Trophoblast cell (in vitro differentiated cells and primary cell): Measurements from ENCODE around the gene EIF4G1.
A peak's percentile ranks its signal among the peaks of the same experiment; 100 is the strongest.

ENCODE experiments used
- DNase-seq, 2 donors: peaks; one replicate each; pipeline ENCODE4 v3.0.0-alpha.2; 2016
- H2AFZ ChIP-seq: 2 replicates; pipeline ENCODE4 v1.6.1; 2013; ENCODE audit warnings: low read length, moderate library complexity, mild to moderate bottlenecking; ENCODE audit not compliant: insufficient read depth, poor library complexity
- H2AK5ac ChIP-seq: 2 replicates; pipeline ENCODE4 v1.6.1; 2013; ENCODE audit warnings: mild to moderate bottlenecking, low read length
- H2BK120ac ChIP-seq: 2 replicates; pipeline ENCODE4 v1.6.1; 2013; ENCODE audit warnings: low read length, mild to moderate bottlenecking, moderate library complexity; ENCODE audit not compliant: insufficient read depth, poor library complexity
- H2BK12ac ChIP-seq: 2 replicates; pipeline ENCODE4 v1.6.1; 2013; ENCODE audit warnings: mild to moderate bottlenecking, low read length, moderate library complexity
- H2BK5ac ChIP-seq: 2 replicates; pipeline ENCODE4 v1.6.1; 2013; ENCODE audit warnings: low read length, low read depth, moderate library complexity, mild to moderate bottlenecking; ENCODE audit not compliant: poor library complexity
- H3K14ac ChIP-seq: 2 replicates; pipeline ENCODE4 v1.6.1; 2013; ENCODE audit warnings: mild to moderate bottlenecking, low read length
- H3K18ac ChIP-seq: 2 replicates; pipeline ENCODE4 v1.6.1; 2013; ENCODE audit warnings: mild to moderate bottlenecking, low read length
- H3K23ac ChIP-seq: 2 replicates; pipeline ENCODE4 v1.6.1; 2013; ENCODE audit warnings: low read length
- H3K27ac ChIP-seq: 2 replicates; pipeline ENCODE4 v1.5.1; 2013; ENCODE audit warnings: low read depth, mild to moderate bottlenecking, inconsistent platforms, low read length, moderate library complexity
- H3K27me3 ChIP-seq: 2 replicates; pipeline ENCODE4 v1.6.1; 2013; ENCODE audit warnings: inconsistent platforms, mild to moderate bottlenecking, low read length, moderate library complexity; ENCODE audit not compliant: insufficient read depth
- H3K36me3 ChIP-seq, 2 experiments: 1 replicate in 1 of 2; 2 replicates in 1 of 2; pipeline ENCODE4 v1.6.1; 2013; ENCODE audit warnings: low read length in 2 of 2, mild to moderate bottlenecking in 2 of 2, moderate library complexity in 1 of 2; ENCODE audit not compliant: insufficient read depth in 2 of 2, control insufficient read depth in 1 of 2
- H3K4ac ChIP-seq: 2 replicates; pipeline ENCODE4 v1.6.1; 2013; ENCODE audit warnings: low read depth, mild to moderate bottlenecking, low read length, moderate library complexity
- H3K4me1 ChIP-seq, 2 experiments: 1 replicate in 1 of 2; 2 replicates in 1 of 2; pipeline ENCODE4 v1.6.1; 2013; ENCODE audit warnings: low read length in 2 of 2, mild to moderate bottlenecking in 2 of 2, moderate library complexity in 1 of 2; ENCODE audit not compliant: insufficient read depth in 2 of 2, control insufficient read depth in 1 of 2
- H3K4me2 ChIP-seq: 2 replicates; pipeline ENCODE4 v1.6.1; 2013; ENCODE audit warnings: inconsistent platforms, mild to moderate bottlenecking, low read length, moderate library complexity
- H3K4me3 ChIP-seq: 2 replicates; pipeline ENCODE4 v1.5.1; 2013; ENCODE audit warnings: mild to moderate bottlenecking, low read depth, low read length, inconsistent platforms
- H3K79me1 ChIP-seq: one replicate; pipeline ENCODE4 v1.6.1; 2013; ENCODE audit warnings: low read length
- H3K79me2 ChIP-seq: 2 replicates; pipeline ENCODE4 v1.6.1; 2013; ENCODE audit warnings: low read length, mild to moderate bottlenecking; ENCODE audit not compliant: control insufficient read depth, insufficient read depth, poor library complexity
- H3K9ac ChIP-seq: 2 replicates; pipeline ENCODE4 v1.6.1; 2013; ENCODE audit warnings: mild to moderate bottlenecking, low read length
- H3K9me3 ChIP-seq: 2 replicates; pipeline ENCODE4 v1.6.1; 2013; ENCODE audit warnings: low read depth, mild to moderate bottlenecking, control low read depth, inconsistent platforms, low read length; ENCODE audit not compliant: insufficient read depth
- H4K12ac ChIP-seq: 2 replicates; pipeline ENCODE4 v1.6.1; 2013; ENCODE audit warnings: low read depth, mild to moderate bottlenecking, low read length, moderate library complexity
- H4K8ac ChIP-seq: 2 replicates; pipeline ENCODE4 v1.6.1; 2013; ENCODE audit warnings: low read depth, mild to moderate bottlenecking, low read length, moderate library complexity
- H4K91ac ChIP-seq: one replicate; pipeline ENCODE4 v1.6.1; 2013; ENCODE audit warnings: low read depth, mild to moderate bottlenecking, low read length, moderate library complexity
- WGBS: extraction: QIAGEN DNeasy Blood & Tissue Kit; methylation state at CpG from one replicate; pipeline ENCODE4 v1.1.7; 2013; ENCODE audit warnings: missing lambda C conversion rate; ENCODE audit not compliant: insufficient read length, insufficient coverage; ENCODE audit errors: extremely low coverage; 5-methylcytosine and 5-hydroxymethylcytosine counted together

The EIF4G1 gene

DNA sequence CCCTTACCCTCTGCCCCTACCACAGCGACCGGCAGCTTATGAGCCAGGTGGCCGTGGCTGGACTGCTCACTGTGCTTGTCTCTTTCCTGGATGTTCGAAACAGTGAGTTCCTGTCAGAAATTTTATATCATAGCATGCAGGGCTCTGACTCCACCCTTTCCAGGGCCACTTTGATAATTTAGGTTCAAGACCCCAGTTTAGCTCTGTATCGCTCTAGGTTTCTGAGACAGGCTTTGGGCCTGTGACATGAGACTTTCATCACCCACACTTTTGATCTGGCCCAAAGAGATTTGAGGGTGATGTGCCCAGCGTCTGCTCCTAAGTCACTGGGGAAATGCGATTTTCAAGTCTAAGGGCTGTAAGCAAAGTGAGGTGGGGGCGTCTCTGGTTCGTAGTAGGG is 6.5 kb upstream of the EIF4G1 start:
- H2BK120ac ChIP-seq = no peak overlapping the region
- no peak overlapping the region for H4K8ac ChIP-seq
- H3K36me3 ChIP-seq = peaks cover 44 to 62% of the 10 kb centered on the region in 2 experiments
- no peak overlapping the region for H4K91ac ChIP-seq
- no peaks in the 10 kb centered on the region for H3K4me1 ChIP-seq
- no peak overlapping the region for H2AFZ ChIP-seq
- H3K27me3 ChIP-seq = no peaks in the 10 kb centered on the region
- no peak overlapping the region for H3K4me3 ChIP-seq
- no peak for DNase-seq
- H3K14ac ChIP-seq = no peak overlapping the region
- no peak overlapping the region for H2AK5ac ChIP-seq
- no peak overlapping the region for H2BK5ac ChIP-seq
- no peak overlapping the region for H4K12ac ChIP-seq
- no peaks in the 10 kb centered on the region for H3K79me2 ChIP-seq
- WGBS = 100% methylated on average over 1 of the region's 9 CpGs
- H3K18ac ChIP-seq = no peak overlapping the region
- H3K4me2 ChIP-seq = no peak overlapping the region
- H2BK12ac ChIP-seq = no peak overlapping the region
- no peak overlapping the region for H3K27ac ChIP-seq
- no peak overlapping the region for H3K4ac ChIP-seq
- no peaks in the 10 kb centered on the region for H3K79me1 ChIP-seq
- H3K9me3 ChIP-seq = no peaks in the 10 kb centered on the region
- H3K9ac ChIP-seq = no peak overlapping the region
- H3K23ac ChIP-seq = no peak overlapping the region

DNA sequence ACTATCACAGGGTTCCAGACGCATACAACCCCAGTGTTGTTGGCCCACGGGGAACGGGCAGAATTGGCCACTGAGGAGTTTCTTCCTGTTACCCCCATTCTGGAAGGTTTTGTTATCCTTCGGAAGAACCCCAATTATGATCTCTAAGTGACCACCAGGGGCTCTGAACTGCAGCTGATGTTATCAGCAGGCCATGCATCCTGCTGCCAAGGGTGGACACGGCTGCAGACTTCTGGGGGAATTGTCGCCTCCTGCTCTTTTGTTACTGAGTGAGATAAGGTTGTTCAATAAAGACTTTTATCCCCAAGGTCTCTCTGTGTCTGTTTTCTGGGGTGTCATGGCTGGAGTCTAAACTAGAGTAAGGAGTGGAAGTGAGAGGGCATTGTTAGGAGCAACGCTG is 5.7 kb upstream of the EIF4G1 start:
- no peak for DNase-seq
- no peak overlapping the region for H3K14ac ChIP-seq
- no peak overlapping the region for H3K4me3 ChIP-seq
- H2AK5ac ChIP-seq = no peak overlapping the region
- H3K27me3 ChIP-seq = no peaks in the 10 kb centered on the region
- no peaks in the 10 kb centered on the region for H3K9me3 ChIP-seq
- no CpG with 5 or more reads among the region's 7 CpGs for WGBS
- no peak overlapping the region for H2BK12ac ChIP-seq
- no peak overlapping the region for H3K18ac ChIP-seq
- no peak overlapping the region for H2BK5ac ChIP-seq
- no peak overlapping the region for H3K27ac ChIP-seq
- no peak overlapping the region for H2BK120ac ChIP-seq
- H3K23ac ChIP-seq = no peak overlapping the region
- H3K4me2 ChIP-seq = no peak overlapping the region
- no peak overlapping the region for H2AFZ ChIP-seq
- no peak overlapping the region for H4K91ac ChIP-seq
- no peak overlapping the region for H3K4ac ChIP-seq
- no peaks in the 10 kb centered on the region for H3K4me1 ChIP-seq
- H3K79me1 ChIP-seq = no peaks in the 10 kb centered on the region
- no peaks in the 10 kb centered on the region for H3K79me2 ChIP-seq
- H4K12ac ChIP-seq = no peak overlapping the region
- H4K8ac ChIP-seq = no peak overlapping the region
- H3K9ac ChIP-seq = no peak overlapping the region
- H3K36me3 ChIP-seq = peaks cover 38 to 53% of the 10 kb centered on the region in 2 experiments

DNA sequence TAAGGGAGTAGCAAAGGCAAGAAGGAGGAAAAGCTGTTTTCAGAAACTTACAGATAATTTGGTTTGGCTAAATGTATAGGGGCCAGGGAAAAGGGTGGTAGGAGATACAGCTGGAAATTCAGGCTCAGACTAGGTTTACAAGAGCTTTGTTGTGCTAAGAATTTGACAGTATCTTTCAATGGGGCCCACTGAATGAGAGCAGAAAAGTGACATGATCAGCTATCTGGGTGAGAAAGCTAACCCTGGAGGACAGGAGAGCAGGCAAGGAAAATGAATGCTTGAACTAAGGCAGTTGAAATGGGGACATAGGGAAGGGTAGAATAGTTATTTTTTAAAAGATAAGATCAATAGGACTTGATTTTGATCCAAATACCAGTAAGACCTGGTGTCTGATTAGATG is 2.8 kb upstream of the EIF4G1 start:
- H3K14ac ChIP-seq = no peak overlapping the region
- H3K27ac ChIP-seq = no peak overlapping the region
- no peak overlapping the region for H4K91ac ChIP-seq
- no peak overlapping the region for H2BK5ac ChIP-seq
- H3K79me1 ChIP-seq = peaks cover 12% of the 10 kb centered on the region
- no peak overlapping the region for H3K18ac ChIP-seq
- no peak overlapping the region for H3K23ac ChIP-seq
- peaks cover 29 to 31% of the 10 kb centered on the region in 2 experiments for H3K36me3 ChIP-seq
- H3K79me2 ChIP-seq = peaks cover 20% of the 10 kb centered on the region
- peaks cover under 1 to 8% of the 10 kb centered on the region in 2 experiments for H3K4me1 ChIP-seq
- no peak overlapping the region for H2BK120ac ChIP-seq
- H3K4ac ChIP-seq = no peak overlapping the region
- no peaks in the 10 kb centered on the region for H3K9me3 ChIP-seq
- H2AFZ ChIP-seq = no peak overlapping the region
- DNase-seq = no peak
- no peak overlapping the region for H3K9ac ChIP-seq
- H3K27me3 ChIP-seq = no peaks in the 10 kb centered on the region
- H3K4me3 ChIP-seq = no peak overlapping the region
- H2BK12ac ChIP-seq = no peak overlapping the region
- no peak overlapping the region for H2AK5ac ChIP-seq
- H4K8ac ChIP-seq = no peak overlapping the region
- no peak overlapping the region for H4K12ac ChIP-seq
- H3K4me2 ChIP-seq = no peak overlapping the region

DNA sequence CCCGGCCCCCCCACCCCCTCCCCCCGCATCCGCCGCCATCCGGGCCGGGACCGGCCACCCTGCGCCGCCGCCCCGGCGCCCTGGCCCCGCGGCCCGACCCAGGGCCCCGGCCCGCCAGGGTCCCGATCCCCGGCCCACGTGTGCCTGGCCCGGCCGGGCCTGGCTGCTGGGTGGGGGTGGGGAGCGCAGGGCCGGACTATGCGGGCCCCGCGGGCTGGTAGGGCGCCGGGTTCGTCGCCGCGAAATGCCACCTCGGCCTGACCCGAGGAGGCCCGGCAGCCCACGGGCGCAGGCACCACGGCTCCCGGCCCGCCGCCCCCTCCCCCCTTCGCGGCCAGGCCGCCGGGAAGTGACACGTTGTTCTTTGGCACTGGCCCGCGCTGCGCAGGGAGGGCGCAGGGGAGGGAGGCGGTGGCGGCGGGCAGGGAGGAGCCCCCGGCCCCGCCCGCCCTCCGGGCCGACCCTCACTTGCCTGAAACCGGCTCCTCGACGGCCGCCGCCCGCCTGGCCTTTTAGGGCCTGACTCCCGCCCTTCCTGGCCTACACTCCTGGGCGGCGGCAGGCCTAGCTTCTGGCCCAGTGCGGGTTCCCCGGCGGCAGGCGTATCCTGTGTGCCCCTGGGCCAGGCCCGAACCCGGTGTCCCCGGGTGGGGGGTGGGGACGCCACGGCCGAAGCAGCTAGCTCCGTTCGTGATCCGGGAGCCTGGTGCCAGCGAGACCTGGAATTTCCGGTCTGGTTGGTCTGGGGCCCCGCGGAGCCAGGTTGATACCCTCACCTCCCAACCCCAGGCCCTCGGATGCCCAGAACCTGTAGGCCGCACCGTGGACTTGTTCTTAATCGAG is 515 bp downstream of the EIF4G1 start:
- H3K4me1 ChIP-seq = peaks cover 14 to 15% of the 10 kb centered on the region in 2 experiments
- peak overlapping the region; percentile 86 for H4K12ac ChIP-seq
- peak overlapping the region; percentile 34 for H2BK12ac ChIP-seq
- peak overlapping the region; percentile 90 for H2AFZ ChIP-seq
- H3K79me2 ChIP-seq = peaks cover 38% of the 10 kb centered on the region
- H3K27me3 ChIP-seq = no peaks in the 10 kb centered on the region
- H3K79me1 ChIP-seq = peaks cover 12% of the 10 kb centered on the region
- peak overlapping the region; percentile 93 for H3K27ac ChIP-seq
- H3K23ac ChIP-seq = no peak overlapping the region
- H3K4me3 ChIP-seq = peak overlapping the region; percentile 88
- peak overlapping the region; percentile 95 for H2BK120ac ChIP-seq
- peak overlapping the region; percentile 99 for H4K91ac ChIP-seq
- H4K8ac ChIP-seq = peak overlapping the region; percentile 94
- WGBS = no CpG with 5 or more reads among the region's 89 CpGs
- H3K4me2 ChIP-seq = peak overlapping the region; percentile 83
- peaks cover 29 to 31% of the 10 kb centered on the region in 2 experiments for H3K36me3 ChIP-seq
- H3K9ac ChIP-seq = peak overlapping the region; percentile 90
- peak overlapping the region; percentile 99 for H2AK5ac ChIP-seq
- peak overlapping the region; percentile 92 for H2BK5ac ChIP-seq
- H3K4ac ChIP-seq = peak overlapping the region; percentile 100
- peaks cover 3% of the 10 kb centered on the region for H3K9me3 ChIP-seq
- DNase-seq = peak; percentile 54 to 66
- peak overlapping the region; percentile 99 for H3K14ac ChIP-seq
- H3K18ac ChIP-seq = peak overlapping the region; percentile 97
